Fibroblast of lung (primary cell): ENCODE results near the gene LPP. TPM values are rescaled to one million over a fixed set of nuclear protein-coding genes. Genes with fewer than 3 reads are reported as not detected.

Source experiments
- DNase-seq, 2 donors: peaks; one replicate each; pipeline versions ENCODE4 v3.0.0 to v3.0.0-alpha.2; 2010; ENCODE audit warnings: low read depth in 2 of 2
- H2AFZ ChIP-seq: 2 replicates; pipeline ENCODE4 v1.5.1; 2012; ENCODE audit warnings: low read length, control low read depth, inconsistent platforms
- H3K27ac ChIP-seq: 2 replicates; pipeline ENCODE4 v1.5.1; 2011; ENCODE audit warnings: low read length, control low read depth; ENCODE audit not compliant: insufficient read depth
- H3K27me3 ChIP-seq: 2 replicates; pipeline ENCODE4 v1.5.1; 2011; ENCODE audit warnings: mild to moderate bottlenecking, low read length; ENCODE audit not compliant: control insufficient read depth, insufficient read depth
- H3K36me3 ChIP-seq: 2 replicates; pipeline ENCODE4 v1.5.1; 2011; ENCODE audit warnings: low read length; ENCODE audit not compliant: control insufficient read depth, insufficient read depth
- H3K4me1 ChIP-seq: 2 replicates; pipeline ENCODE4 v1.5.1; 2011; ENCODE audit warnings: low read length; ENCODE audit not compliant: control insufficient read depth, insufficient read depth; ENCODE audit errors: extremely low read depth
- H3K4me2 ChIP-seq: 2 replicates; pipeline ENCODE4 v1.5.1; 2011; ENCODE audit warnings: low read length, control low read depth; ENCODE audit not compliant: insufficient read depth; ENCODE audit errors: extremely low read depth
- H3K4me3 ChIP-seq, 4 experiments: fragments of 200-600 bp in 1 of 4; sonication (generic) in 1 of 4; replicated peaks in 1 of 4; 2 replicates each; pipeline ENCODE4 v1.5.1; 2011 to 2016; ENCODE audit warnings: low read length in 4 of 4, low read depth in 3 of 4, mild to moderate bottlenecking in 3 of 4, control low read depth in 2 of 4, inconsistent platforms in 1 of 4, mixed read lengths in 1 of 4; ENCODE audit not compliant: insufficient read depth in 1 of 4; ENCODE audit errors: control extremely low read depth in 1 of 4
- H3K79me2 ChIP-seq: 2 replicates; pipeline ENCODE4 v1.5.1; 2012; ENCODE audit warnings: mild to moderate bottlenecking, low read length, inconsistent platforms; ENCODE audit not compliant: control insufficient read depth, insufficient read depth
- H3K9ac ChIP-seq: 2 replicates; pipeline ENCODE4 v1.5.1; 2011; ENCODE audit warnings: mild to moderate bottlenecking, low read length, control low read depth; ENCODE audit not compliant: insufficient read depth
- H3K9me3 ChIP-seq: 2 replicates; pipeline ENCODE4 v1.5.1; 2012; ENCODE audit warnings: low read depth, low read length; ENCODE audit not compliant: control insufficient read depth, insufficient read depth
- H4K20me1 ChIP-seq: 2 replicates; pipeline ENCODE4 v1.5.1; 2011; ENCODE audit warnings: low read length; ENCODE audit not compliant: control insufficient read depth, insufficient read depth; ENCODE audit errors: extremely low read depth
- CTCF ChIP-seq, 2 donors: IDR thresholded peaks in 1 of 2; conservative IDR thresholded peaks in 1 of 2; 1 replicate in 1 of 2; 2 replicates in 1 of 2; pipeline ENCODE4 v1.5.1; 2011 to 2012; ENCODE audit warnings: low read length in 2 of 2, control low read depth in 1 of 2, inconsistent platforms in 1 of 2, low read depth in 1 of 2, mild to moderate bottlenecking in 1 of 2
- EZH2 ChIP-seq: IDR thresholded peaks from 2 replicates; pipeline ENCODE4 v1.5.1; 2012; ENCODE audit warnings: low read length, control low read depth, mild to moderate bottlenecking; ENCODE audit errors: missing control alignments
- polyA plus RNA-seq, 2 donors: library from polyadenylated mRNA; depleted of rRNA in 1 of 2; stranded (reverse) in 1 of 2; unstranded in 1 of 2; fragments of >200 nt; gene quantifications; 2 replicates each; pipeline ENCODE4 v1.2.1, GENCODE V29; 2011 to 2012; ENCODE audit warnings: missing spikeins in 1 of 2
- total RNA-seq: library from RNA; depleted of rRNA; stranded (reverse); fragments of >200 nt; gene quantifications from 2 replicates; pipeline ENCODE4 v1.2.1, GENCODE V29; 2014

The LPP gene
- total and polyA plus RNA-seq, 2 donors (not counting 1 experiment from before 2014, with no cell fraction given) = 69.0 to 124 TPM

- no peak for DNase-seq
- Histone ChIP-seq H4K20me1 (no peaks in the 10 kb centered on the region), H3K4me3 (no peak overlapping the region), H3K79me2 (peaks cover 81% of the 10 kb centered on the region), H3K4me1 (peaks cover 6% of the 10 kb centered on the region), H3K9me3 (no peaks in the 10 kb centered on the region), H3K4me2 (no peak overlapping the region), H3K9ac (no peak overlapping the region), H3K27ac (no peak overlapping the region), H3K36me3 (no peaks in the 10 kb centered on the region), H2AFZ (no peak overlapping the region), H3K27me3 (no peaks in the 10 kb centered on the region)
- no peak for TF ChIP-seq EZH2
Observed at GRCh38 chr3:188157971-188158370, 4.0 kb downstream of the LPP start.

- no peak for TF ChIP-seq EZH2
- TF ChIP-seq CTCF (conservative IDR thresholded peaks at IDR 0.05 in 1 of 2, IDR thresholded peaks at IDR 0.05 in 1 of 2; ENCODE audit: low read depth in 1 of 2, low read length in 2 of 2) = no peak
- no peak overlapping the region for H3K4me3 ChIP-seq
- no peak for DNase-seq
- H3K9ac ChIP-seq = no peak overlapping the region
- H3K9me3 ChIP-seq = no peaks in the 10 kb centered on the region
- H3K4me2 ChIP-seq = no peak overlapping the region
- H4K20me1 ChIP-seq = no peaks in the 10 kb centered on the region
- no peak overlapping the region for H2AFZ ChIP-seq
- H3K4me1 ChIP-seq = peaks cover 6% of the 10 kb centered on the region
- H3K27me3 ChIP-seq = no peaks in the 10 kb centered on the region
- no peak overlapping the region for H3K27ac ChIP-seq
- no peaks in the 10 kb centered on the region for H3K36me3 ChIP-seq
- H3K79me2 ChIP-seq = peaks cover 87% of the 10 kb centered on the region
Observed at GRCh38 chr3:188158731-188159310, 4.9 kb downstream of the LPP start.

- TF ChIP-seq CTCF (conservative IDR thresholded peaks at IDR 0.05 in 1 of 2, IDR thresholded peaks at IDR 0.05 in 1 of 2; ENCODE audit: low read depth in 1 of 2, low read length in 2 of 2) (no peak), EZH2 (no peak)
- Histone ChIP-seq H3K4me1 (peaks cover 3% of the 10 kb centered on the region), H3K4me2 (no peak overlapping the region), H3K36me3 (no peaks in the 10 kb centered on the region), H3K79me2 (peaks cover 91% of the 10 kb centered on the region), H3K4me3 (no peak overlapping the region), H3K9me3 (no peaks in the 10 kb centered on the region), H4K20me1 (no peaks in the 10 kb centered on the region), H2AFZ (no peak overlapping the region), H3K27me3 (no peaks in the 10 kb centered on the region), H3K27ac (no peak overlapping the region), H3K9ac (no peak overlapping the region)
- DNase-seq = no peak
Observed at GRCh38 chr3:188160751-188161150, 6.8 kb downstream of the LPP start.
